Activated T-cell treated with anti-CD3 and anti-CD28 coated beads for 48 hours (primary cell): ENCODE data around the gene KLHL29.

Experiments used
- DNase-seq: peaks from one replicate; pipeline ENCODE4 v3.0.0-alpha.2; 2020; ENCODE audit warnings: low read depth

Gene KLHL29

DNA sequence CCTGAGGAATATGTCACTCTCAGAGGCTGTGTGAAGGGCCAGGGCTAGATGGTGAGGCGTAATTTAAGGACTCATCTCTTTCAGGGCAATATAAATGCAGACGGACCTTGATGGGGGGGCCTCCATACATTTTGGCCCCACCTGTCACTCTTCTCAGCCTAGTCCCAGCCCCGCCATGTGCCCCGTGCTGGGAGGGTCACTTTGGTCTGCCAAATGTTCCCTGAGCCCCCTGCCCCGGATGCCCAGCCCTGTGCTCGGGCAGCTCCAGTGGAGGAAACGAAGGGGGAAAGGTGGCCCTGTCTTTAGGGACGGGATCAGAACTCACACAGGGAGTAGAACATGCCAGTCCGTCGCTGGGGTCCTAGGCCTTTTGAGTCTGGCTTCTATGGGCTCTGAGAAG, 168.6 kb downstream of the KLHL29 start:
- DNase-seq = no peak

DNA sequence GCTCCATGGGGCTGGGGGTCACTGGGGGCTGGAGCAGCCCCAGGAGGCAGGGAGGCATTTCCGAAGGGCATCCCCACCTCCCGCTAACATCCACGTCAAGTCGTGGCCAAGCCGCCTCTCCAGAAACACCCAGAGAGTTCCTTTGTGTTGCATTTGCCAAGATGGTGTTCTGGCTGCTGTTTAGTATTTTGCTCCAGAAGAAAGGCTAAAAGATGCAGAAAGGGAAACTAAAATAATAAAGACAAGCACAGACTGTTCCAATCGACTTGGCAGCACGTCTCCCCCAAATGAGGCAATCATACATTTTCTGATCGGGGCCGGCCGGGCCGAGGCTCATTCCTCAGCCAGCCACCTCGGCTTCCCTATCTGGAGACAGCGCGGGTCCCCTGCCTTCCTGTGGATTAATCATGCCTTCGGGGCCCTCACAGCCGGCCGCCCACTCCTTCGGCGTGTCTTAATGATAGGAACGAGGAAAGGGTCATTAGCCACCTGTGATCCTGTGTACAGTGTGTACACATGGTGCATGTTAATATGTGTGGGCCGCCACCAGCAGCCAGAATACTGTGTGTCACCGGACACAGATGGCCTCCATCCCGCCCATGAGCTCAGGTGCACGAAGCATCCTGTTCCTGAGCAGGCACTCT, 169.2 kb downstream of the KLHL29 start:
- no peak for DNase-seq

DNA sequence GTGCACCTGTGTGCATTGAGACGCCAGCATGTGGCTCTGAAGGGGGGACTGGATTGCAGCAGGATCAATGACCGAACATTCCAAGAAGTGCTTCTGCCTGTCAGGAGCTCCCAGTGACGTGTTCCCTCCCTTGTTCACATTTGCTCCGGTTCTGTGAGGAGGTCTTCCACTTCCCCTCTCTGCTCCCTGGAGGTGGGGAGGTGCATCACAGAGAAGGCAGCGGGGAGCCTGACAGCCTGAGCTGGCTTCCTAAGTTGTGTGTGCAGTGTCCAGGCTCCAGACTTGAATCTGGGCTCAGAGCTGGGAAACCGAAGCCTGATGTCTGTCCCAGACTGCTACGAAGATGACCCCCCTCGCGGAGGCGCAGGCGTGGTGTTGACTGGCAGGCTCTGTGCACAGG, 171.0 kb downstream of the KLHL29 start:
- no peak for DNase-seq

DNA sequence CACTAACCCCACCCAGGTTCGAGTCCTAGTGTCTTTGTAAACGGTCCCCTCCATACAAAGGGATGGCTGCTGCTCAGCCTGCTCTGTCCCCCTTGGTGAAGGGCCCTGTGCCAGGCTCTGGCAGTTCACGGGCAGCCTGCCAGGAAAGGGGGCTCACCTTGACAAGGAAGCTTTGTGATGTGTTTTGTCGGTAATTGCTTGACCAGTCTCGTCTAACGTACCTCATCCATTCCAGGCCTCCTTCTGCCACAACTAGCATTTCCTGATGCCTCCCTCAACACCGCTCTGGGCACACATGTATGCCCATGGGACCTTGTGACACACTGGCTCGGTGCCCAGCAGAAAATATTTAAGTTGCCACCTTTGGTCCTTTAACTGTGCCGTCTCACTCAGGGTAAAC, 171.9 kb downstream of the KLHL29 start:
- no peak for DNase-seq

DNA sequence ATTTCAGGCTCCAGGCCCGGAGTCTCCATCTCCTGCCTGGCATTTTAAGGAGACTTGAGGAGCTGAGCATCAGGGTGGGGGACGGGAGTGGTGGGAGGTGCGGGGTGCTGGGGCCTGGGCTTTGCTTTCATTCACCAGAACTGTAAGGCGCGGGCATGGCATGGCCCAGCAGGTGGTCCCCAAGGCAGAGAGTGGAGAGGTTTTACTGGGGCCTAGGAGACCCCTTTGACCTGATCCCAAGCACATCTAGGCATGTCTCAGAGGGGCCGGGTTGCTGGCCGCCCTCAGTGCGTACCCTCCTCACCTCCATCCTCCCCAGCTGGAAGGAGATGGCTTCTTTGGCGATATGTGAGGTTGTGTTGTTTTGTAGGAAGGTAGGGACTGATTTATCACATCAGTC, 172.5 kb downstream of the KLHL29 start:
- DNase-seq = no peak

DNA sequence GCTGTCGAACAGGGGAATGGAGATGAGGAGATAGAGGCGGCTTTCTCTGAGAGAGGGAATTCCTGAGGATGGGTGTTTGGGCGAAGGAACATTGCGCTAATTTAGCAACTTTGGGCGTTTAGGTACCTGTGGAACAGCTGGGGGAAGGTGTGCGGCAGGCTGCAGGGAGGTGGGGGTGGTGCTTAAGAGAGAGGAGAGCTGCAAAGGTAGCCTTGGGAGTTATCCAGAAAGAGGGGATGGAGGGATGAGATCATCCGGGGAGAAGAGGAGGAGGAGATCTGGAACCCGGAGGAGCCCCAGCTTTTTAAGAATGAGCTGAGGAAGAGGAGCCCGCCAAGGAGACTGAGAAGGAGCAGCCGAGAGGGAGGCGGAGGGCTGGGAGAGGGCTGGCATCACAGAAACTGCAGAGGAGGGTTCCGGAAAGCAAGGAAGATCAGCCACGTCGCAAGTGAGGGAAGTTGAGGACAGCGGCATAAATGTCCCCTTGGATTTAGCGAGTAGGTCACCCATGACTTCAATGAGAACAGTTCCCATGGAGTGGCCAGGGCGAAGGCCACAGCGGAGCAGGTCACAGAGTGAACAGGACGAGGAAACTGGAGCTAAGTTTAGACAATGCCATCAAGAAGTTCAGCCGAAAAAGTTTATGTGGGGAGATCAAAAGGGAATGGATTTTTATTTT, 174.7 kb downstream of the KLHL29 start:
- DNase-seq = no peak

DNA sequence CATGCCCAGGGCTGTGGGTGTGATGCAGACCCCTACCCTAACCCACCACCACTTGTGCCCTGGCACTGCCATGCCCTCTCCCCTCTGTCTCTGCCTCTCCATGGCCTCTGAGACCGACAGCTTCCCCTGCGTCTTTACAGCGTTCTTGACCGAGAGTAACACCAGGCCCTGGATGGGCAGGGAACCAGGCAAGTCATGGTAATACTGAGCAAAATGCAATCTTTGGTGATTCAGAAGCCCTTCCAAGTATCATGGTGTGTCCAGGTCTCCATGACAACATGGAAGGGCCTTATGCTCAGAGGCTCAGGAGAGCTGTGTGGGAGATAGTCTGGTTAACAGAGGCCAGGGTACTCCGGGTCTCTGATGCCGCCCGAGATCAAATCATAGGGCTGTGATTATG, 176.1 kb downstream of the KLHL29 start:
- no peak for DNase-seq

DNA sequence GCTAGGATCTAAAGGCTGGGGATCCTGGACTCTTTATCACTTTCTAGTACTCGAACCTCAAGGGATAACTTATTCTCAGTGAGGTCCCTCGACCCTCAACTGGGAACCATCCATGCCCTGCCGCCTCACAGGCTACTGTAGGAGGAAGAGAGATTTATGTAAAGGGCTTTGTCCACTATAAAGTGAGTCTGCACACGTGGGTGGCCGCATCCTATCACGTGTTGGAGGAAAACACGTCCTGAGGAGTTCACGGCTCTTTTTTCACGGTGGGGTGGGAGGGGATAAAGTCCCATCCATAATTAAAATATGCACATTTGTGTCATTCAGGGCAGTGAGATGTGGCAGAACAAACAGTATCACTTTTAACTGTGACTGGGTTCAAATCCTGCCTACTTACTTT, 176.6 kb downstream of the KLHL29 start:
- no peak for DNase-seq

DNA sequence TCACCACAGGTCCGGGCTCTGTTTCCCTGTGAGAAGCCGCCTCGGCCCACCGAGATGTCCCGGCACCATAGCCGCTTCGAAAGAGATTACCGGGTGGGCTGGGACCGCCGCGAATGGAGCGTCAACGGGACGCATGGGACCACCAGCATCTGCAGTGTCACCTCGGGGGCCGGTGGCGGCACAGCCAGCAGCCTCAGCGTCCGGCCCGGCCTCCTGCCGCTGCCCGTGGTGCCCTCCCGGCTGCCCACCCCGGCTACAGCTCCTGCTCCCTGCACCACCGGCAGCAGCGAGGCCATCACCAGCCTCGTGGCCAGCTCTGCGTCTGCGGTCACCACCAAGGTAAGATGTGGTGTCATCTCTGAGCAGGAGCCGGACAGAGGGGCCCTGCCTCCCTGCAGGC, 177.2 kb downstream of the KLHL29 start:
- no peak for DNase-seq

DNA sequence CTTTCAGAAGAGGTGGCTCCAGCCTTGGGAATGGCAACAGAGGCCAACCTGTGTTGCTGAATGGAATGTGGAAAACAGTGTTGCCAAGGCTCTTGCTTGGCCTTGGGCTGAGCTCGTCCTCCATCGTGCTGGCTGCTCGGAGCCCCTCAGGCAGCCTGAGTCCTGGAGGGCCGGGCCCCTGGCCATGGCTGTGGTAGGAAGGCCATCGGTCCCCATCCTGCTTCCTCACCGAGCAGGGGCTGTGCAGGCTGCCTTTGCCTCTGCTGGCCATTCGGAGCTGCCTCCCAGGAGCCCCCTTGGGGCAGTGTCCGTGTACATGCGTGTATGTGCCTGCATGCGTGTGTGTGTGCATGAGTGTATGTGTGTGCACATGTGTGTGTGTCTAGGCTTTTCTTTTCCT, 178.2 kb downstream of the KLHL29 start:
- DNase-seq = no peak

DNA sequence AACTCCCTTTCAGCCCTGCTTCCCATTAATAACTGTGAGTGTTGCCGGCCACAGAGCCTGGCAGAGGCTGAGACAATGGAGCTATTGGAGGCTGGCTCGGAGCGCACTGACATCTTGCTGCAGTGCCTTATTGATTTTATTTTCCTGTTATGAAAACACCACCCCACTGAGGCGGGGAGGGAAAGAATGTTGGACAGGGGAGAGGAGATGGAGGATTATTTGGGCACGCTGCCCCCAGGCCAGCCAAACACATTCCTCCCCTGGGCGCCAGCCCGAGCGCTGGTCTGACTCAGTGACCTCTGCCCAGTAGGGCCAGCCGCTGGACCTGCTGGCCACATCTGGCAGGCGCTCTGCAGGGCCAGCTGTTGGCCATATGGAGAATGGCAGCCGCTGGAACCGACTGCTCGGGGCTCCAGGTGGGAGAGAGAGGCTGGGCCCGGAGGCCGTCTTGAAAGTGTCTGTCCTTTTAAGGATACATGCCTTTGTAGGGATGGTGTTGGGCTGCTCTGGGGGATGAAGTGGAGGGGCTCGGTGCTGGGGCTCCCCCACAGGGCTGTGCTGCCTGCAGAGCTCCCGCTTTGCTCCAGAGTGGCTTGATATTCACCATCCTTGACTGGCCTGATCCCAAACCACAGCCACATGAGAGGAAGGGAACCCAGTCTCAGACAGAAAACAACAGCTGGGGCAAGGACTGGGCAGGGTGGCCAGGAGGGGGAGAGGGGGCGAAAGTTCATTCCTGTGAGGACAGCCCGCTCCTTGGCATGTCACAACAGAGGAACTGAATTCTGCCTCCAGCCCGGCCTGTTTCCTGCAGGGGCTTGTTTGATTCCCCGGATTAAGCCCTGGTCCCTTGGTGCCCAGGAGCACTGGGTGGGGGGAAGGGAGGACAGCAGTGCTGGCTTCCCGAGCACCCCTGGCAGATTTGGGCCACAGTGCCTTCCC, 179.0 kb downstream of the KLHL29 start:
- DNase-seq = no peak

DNA sequence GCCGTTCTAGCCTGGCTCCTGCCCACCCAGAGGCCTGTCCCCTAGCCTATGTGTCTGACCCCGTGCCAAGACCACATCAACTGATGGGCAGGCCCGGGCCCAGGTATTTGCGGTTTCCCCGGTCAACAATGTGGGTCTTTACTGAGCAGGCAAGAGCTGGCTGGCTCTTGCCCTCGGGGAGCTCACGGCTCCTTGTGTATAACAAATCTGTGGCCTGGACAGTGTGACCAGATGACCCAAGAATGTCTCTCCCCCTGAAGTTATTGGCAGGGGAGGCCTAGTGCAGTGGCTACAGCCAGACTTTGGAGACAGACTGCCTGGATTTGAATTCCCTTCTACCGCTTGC, 179.6 kb downstream of the KLHL29 start:
- no peak for DNase-seq

DNA sequence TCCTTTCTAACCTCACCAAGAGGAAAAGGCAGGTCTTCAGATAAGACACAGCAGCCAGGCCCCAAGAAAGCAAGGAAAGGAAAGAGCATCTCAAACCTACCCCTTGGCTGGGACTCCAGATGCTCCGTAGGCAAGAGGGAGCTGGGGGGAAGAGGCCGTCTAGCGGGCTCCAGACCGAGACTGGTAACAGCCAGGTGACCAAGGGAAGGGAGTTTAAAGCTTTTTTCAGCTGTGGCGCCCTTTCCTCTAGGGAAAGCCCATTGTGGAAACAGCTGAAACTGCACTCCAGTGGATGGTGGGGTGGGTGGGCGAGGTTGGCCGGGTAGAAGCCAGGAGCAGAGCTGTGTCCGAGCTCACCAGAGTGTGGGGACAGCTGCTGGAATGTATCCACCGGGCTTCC, 180.4 kb downstream of the KLHL29 start:
- no peak for DNase-seq

DNA sequence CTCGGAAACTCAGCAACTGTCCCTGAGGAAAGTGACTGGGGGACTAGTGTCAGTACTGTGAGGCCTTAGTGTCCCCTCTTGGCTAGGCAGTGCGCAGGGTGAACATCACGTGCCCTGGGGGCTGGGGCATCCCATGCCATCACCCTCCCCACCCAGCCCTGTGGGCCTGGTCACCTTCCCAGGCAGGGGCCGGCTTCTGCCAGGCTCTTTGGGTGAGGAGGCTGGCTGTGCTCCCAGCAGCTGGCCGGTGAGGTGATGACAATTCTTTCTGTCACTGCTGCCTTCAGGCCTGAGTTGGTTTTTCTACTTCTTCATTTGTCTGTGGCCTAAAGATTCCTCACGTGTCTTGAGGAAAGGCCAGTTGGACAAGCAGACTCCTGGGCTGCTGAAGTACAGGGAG, 180.8 kb downstream of the KLHL29 start:
- DNase-seq = no peak

DNA sequence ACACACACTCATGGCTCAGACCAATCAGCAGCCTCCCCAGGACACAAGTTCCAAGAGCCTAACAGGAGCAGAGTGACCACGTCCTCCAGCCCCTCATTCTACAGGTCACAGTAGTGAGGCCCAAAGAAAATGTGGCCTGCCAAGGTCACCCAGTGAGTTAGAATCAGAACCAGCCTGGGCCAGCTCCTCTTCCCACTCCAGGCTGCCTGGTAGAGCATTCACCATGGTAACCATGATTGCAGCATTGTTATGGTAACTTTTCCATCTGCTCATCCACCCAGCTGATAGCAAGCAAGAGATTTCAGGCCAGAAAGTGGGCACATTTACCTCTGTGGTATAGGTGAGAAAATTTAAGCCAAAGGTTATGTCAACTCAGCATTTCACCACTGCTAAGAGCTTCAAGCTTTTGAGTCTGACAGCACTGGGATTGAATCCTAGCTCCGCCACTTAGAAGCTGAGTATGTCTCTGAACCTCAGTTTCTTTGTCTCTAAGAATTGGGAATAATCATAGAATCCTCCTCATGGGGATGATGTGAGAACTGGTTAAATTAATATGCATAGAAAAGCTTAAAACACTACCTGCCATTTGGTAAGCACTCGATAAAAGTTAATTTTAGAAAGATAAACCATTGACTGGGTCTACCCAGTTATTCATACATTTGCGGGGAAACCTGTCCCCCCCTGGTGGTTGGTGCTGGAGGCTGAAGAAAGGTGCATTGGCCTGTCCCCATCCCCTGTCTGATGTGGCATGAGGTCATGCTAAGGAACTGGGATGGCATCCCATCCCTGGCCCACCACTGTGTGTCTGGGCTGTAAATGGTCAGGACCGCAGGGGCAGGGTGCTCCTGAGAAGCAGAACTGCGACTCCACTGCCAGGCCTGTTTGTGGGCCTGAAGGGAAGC, 181.5 kb downstream of the KLHL29 start:
- DNase-seq = peak; percentile 7

DNA sequence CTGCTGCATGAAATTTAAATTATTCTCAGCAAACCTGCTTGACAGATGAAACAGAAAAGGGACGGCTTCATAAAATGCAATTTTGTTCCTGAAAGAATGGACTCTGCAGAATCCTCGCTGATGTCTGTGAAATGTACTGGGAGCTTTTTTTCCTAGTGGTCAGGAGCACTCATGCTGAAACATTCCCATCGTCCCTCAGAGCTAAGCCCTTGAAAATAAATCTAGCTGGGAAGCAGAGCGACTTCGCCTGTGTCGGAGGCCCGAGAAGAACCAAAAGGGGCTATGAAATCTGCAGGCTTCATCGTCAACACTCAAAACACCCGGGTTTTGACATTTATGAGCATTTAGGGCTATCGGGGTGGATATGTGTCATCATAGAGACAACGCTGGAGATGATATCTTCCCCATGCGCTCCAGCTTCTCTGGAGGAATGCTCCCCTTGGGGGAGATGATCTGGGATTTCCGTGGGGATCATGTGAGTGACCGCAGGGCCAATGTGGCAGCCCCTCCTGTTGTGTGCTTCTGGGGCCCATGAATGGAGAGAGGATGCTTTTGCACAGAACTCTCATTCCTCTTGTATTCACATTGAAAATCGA, 182.3 kb downstream of the KLHL29 start:
- DNase-seq = no peak

DNA sequence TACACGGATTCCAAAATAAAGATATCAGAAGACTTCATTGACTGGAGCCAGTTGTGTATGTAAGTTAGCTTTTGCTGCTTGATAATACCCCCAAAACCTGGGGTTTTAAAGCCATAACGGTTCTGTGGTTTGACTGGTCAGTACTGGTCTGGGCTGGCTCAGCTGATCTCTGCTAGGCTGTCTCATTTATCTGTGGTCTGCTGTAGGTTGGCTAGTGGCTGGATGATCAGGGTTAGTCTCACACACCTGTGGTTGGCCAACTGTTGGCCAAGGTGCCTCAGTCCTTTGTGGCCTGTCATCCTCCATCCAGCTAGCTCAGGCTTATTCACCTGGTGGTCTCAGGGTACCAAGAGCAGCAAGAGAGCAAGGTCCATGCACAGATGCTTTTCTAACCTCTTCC, 183.2 kb downstream of the KLHL29 start:
- no peak for DNase-seq

DNA sequence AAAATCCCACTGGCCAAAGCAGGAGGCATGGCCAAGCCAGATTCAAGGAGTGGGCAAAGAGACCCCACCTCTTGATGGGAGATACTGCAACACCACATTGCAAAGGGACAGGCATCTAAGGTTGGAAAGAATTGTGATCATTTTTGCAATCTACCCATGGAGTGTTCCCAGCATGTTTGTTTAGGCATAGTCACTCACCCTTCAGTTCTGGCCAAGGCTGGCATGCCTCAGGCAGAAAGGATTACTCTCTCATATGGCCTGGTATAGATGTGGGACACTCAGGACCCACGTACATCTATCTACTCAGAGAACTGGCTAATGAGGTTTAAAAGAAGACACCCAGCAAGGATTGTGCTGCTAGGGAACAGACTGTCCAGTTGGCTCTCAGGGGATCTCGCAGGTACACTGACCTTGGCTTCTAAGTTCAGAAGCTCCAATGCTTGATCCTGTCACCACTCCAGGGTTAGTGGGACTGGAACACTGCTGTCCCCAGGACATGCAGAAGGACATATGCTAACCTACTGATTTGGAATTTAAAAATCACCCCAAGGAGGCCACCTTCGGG, 183.7 kb downstream of the KLHL29 start:
- DNase-seq = no peak

DNA sequence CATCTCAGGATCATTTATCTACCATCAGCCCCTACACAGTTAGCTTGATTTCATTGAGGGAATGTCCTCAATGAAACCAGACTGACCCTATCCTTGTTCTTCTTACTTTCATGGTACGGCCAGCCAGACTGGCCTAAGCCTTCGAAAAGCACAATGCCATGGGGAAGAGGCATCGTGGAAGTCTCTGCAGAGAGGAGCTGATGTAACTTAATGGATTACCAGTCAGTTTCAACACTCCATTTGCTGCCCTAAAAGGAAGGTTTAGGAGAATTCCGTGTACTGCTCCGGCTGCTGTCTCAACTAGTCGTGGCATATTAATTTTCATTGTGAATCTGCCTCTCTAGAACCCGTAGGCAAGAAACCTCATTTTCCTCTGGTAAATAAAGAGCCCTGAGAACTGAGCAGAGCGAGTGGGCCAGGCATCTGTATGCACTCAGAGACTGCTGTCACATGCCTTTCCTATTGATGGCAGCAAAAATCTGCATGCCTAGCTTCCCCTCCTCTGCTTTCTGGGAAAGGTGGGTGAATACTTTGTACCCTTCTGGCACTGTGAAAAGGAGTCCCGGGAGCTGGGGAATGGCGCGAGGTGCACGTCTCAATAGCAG, 184.9 kb downstream of the KLHL29 start:
- no peak for DNase-seq

DNA sequence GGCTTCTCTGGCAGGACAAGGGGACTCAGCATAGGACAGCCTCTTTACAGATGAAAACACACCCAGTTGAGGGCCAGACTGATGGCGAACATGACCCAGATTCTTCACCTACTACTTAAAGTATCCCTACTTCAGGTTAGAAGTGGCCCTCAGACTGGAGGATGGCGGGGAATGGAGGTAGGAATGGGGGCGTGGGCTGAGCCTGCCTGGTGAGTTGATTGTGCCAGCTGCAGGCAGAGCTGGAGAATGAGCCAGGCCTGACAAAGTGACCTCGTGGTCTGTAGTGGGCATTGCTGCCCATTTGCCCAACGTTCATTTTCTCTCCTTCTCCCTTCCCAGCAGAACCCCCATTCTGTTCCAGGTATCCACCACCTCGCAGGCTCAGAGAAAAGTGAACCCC, 186.1 kb downstream of the KLHL29 start:
- no peak for DNase-seq
